Glomerular visceral epithelial cell (primary cell): Measurements from ENCODE around the gene CAMSAP1.

Experiments used
- DNase-seq: peaks from one replicate; pipeline ENCODE4 v3.0.0-alpha.2; 2016; ENCODE audit errors: extremely low spot score

Gene CAMSAP1

DNA sequence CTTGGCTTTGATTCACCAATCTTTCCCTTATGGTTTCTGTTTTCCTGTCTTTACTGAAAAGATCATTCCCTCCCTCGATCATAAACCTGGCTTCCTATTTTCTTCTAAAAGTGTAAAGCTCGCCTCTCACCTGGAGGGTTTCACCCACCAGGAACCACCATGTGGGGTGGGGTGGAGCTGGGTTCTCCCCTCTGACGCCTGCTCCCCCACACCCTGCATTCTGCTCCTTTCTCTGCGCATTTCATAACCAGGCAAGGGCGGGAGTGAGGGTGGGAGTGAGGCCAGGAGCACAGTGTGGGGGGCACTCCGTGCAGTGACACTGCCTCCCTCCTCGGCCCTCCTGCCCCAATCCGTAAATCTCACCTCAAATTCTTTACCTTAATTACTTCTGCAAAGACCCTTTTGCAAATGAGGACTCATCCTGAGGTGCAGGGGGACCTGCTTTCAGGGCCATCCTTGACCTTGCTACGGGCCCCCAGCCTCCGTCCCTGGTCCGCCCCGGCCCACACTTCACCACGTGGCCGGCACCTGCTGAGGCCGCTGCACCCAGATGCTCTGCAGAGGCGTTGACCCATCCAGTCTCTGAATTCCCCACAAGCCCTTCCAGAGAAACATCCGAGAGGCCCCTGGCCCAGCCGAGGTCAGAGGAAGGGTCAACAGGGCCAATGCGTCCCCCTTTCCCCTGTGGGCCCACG is 146.0 kb downstream of the CAMSAP1 start:
- DNase-seq: no peak

DNA sequence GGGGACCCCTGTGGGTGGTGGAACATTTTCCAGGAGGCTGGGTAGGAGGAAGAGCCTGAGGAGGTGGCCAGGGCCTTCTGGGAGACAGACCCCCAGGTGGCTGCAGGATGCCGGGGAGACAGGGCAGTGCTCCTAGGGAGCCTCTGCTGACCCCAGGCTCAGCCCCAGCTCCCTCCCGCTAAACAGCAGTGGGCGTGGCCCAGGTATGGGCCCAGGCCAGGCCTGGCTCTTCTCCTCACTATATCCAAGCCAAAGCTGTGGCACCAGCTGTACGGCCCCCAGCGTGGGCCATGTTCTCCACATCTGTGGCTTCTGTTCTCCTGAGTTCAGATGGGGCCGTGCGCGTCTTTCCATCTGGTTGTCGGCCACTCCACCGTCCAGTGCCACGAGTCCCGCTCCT is 146.9 kb downstream of the CAMSAP1 start:
- no peak for DNase-seq

DNA sequence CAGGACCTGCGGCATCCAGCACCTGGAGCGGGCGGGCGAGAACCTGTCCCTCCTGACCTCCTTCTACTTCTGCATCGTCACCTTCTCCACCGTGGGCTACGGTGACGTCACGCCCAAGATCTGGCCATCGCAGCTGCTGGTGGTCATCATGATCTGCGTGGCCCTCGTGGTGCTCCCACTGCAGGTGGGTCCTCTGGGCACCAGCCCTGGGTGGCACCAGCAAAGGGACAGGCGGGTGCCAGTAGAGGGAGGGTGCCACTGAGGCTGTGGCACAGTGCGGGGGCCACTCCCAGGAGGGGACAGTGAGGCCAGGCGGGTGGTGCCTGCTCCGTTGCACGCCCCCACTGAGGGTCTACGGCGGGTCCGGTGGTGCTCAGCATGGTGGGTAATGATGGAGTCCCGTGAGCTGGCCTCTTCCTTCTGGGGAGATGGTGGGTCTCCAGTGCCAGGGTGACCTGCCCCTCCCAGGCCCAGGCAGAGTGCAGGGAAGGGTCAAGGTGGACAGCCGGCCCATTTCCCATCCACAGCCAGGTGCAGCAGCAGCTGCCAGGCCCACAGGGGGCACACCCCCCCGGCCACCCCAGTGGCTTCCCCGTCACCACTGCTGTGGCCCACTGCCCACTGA is 147.6 kb downstream of the CAMSAP1 start:
- DNase-seq: no peak

DNA sequence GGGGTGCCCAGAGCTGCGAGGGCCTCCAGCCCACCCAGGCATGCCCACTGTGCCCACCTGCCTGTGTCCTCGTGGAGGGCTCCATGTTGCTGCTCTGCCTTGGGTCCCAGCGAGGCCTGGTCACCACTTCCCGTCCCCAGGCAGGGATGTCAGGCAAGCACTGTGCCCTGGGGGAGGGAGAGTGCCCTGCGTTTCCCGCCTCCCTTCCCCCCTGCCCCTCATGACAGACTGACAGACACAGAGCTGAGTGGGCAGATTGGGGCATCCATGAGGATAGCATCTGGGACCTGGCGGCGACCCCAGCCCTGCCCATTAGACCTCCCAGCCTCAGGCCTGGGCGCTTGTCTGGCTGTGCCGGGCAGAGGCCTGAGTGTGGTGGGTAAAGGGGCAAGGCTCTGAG is 148.5 kb downstream of the CAMSAP1 start:
- no peak for DNase-seq
